Trophoblast cell (in vitro differentiated cells and primary cell): ENCODE data around the gene HOXA4.
A peak's percentile ranks its signal among the peaks of the same experiment; 100 is the strongest.

ENCODE experiments used
- DNase-seq, 2 donors: peaks; one replicate each; pipeline ENCODE4 v3.0.0-alpha.2; 2016
- H2AFZ ChIP-seq: 2 replicates; pipeline ENCODE4 v1.6.1; 2013; ENCODE audit warnings: low read length, moderate library complexity, mild to moderate bottlenecking; ENCODE audit not compliant: insufficient read depth, poor library complexity
- H2AK5ac ChIP-seq: 2 replicates; pipeline ENCODE4 v1.6.1; 2013; ENCODE audit warnings: mild to moderate bottlenecking, low read length
- H2BK120ac ChIP-seq: 2 replicates; pipeline ENCODE4 v1.6.1; 2013; ENCODE audit warnings: low read length, mild to moderate bottlenecking, moderate library complexity; ENCODE audit not compliant: insufficient read depth, poor library complexity
- H2BK12ac ChIP-seq: 2 replicates; pipeline ENCODE4 v1.6.1; 2013; ENCODE audit warnings: mild to moderate bottlenecking, low read length, moderate library complexity
- H2BK5ac ChIP-seq: 2 replicates; pipeline ENCODE4 v1.6.1; 2013; ENCODE audit warnings: low read length, low read depth, moderate library complexity, mild to moderate bottlenecking; ENCODE audit not compliant: poor library complexity
- H3K14ac ChIP-seq: 2 replicates; pipeline ENCODE4 v1.6.1; 2013; ENCODE audit warnings: mild to moderate bottlenecking, low read length
- H3K18ac ChIP-seq: 2 replicates; pipeline ENCODE4 v1.6.1; 2013; ENCODE audit warnings: mild to moderate bottlenecking, low read length
- H3K23ac ChIP-seq: 2 replicates; pipeline ENCODE4 v1.6.1; 2013; ENCODE audit warnings: low read length
- H3K27ac ChIP-seq: 2 replicates; pipeline ENCODE4 v1.5.1; 2013; ENCODE audit warnings: low read depth, mild to moderate bottlenecking, inconsistent platforms, low read length, moderate library complexity
- H3K27me3 ChIP-seq: 2 replicates; pipeline ENCODE4 v1.6.1; 2013; ENCODE audit warnings: inconsistent platforms, mild to moderate bottlenecking, low read length, moderate library complexity; ENCODE audit not compliant: insufficient read depth
- H3K36me3 ChIP-seq, 2 experiments: 1 replicate in 1 of 2; 2 replicates in 1 of 2; pipeline ENCODE4 v1.6.1; 2013; ENCODE audit warnings: low read length in 2 of 2, mild to moderate bottlenecking in 2 of 2, moderate library complexity in 1 of 2; ENCODE audit not compliant: insufficient read depth in 2 of 2, control insufficient read depth in 1 of 2
- H3K4ac ChIP-seq: 2 replicates; pipeline ENCODE4 v1.6.1; 2013; ENCODE audit warnings: low read depth, mild to moderate bottlenecking, low read length, moderate library complexity
- H3K4me1 ChIP-seq, 2 experiments: 1 replicate in 1 of 2; 2 replicates in 1 of 2; pipeline ENCODE4 v1.6.1; 2013; ENCODE audit warnings: low read length in 2 of 2, mild to moderate bottlenecking in 2 of 2, moderate library complexity in 1 of 2; ENCODE audit not compliant: insufficient read depth in 2 of 2, control insufficient read depth in 1 of 2
- H3K4me2 ChIP-seq: 2 replicates; pipeline ENCODE4 v1.6.1; 2013; ENCODE audit warnings: inconsistent platforms, mild to moderate bottlenecking, low read length, moderate library complexity
- H3K4me3 ChIP-seq: 2 replicates; pipeline ENCODE4 v1.5.1; 2013; ENCODE audit warnings: mild to moderate bottlenecking, low read depth, low read length, inconsistent platforms
- H3K79me1 ChIP-seq: one replicate; pipeline ENCODE4 v1.6.1; 2013; ENCODE audit warnings: low read length
- H3K79me2 ChIP-seq: 2 replicates; pipeline ENCODE4 v1.6.1; 2013; ENCODE audit warnings: low read length, mild to moderate bottlenecking; ENCODE audit not compliant: control insufficient read depth, insufficient read depth, poor library complexity
- H3K9ac ChIP-seq: 2 replicates; pipeline ENCODE4 v1.6.1; 2013; ENCODE audit warnings: mild to moderate bottlenecking, low read length
- H3K9me3 ChIP-seq: 2 replicates; pipeline ENCODE4 v1.6.1; 2013; ENCODE audit warnings: low read depth, mild to moderate bottlenecking, control low read depth, inconsistent platforms, low read length; ENCODE audit not compliant: insufficient read depth
- H4K12ac ChIP-seq: 2 replicates; pipeline ENCODE4 v1.6.1; 2013; ENCODE audit warnings: low read depth, mild to moderate bottlenecking, low read length, moderate library complexity
- H4K8ac ChIP-seq: 2 replicates; pipeline ENCODE4 v1.6.1; 2013; ENCODE audit warnings: low read depth, mild to moderate bottlenecking, low read length, moderate library complexity
- H4K91ac ChIP-seq: one replicate; pipeline ENCODE4 v1.6.1; 2013; ENCODE audit warnings: low read depth, mild to moderate bottlenecking, low read length, moderate library complexity
- WGBS: extraction: QIAGEN DNeasy Blood & Tissue Kit; methylation state at CpG from one replicate; pipeline ENCODE4 v1.1.7; 2013; ENCODE audit warnings: missing lambda C conversion rate; ENCODE audit not compliant: insufficient read length, insufficient coverage; ENCODE audit errors: extremely low coverage; 5-methylcytosine and 5-hydroxymethylcytosine counted together

Gene HOXA4

DNA sequence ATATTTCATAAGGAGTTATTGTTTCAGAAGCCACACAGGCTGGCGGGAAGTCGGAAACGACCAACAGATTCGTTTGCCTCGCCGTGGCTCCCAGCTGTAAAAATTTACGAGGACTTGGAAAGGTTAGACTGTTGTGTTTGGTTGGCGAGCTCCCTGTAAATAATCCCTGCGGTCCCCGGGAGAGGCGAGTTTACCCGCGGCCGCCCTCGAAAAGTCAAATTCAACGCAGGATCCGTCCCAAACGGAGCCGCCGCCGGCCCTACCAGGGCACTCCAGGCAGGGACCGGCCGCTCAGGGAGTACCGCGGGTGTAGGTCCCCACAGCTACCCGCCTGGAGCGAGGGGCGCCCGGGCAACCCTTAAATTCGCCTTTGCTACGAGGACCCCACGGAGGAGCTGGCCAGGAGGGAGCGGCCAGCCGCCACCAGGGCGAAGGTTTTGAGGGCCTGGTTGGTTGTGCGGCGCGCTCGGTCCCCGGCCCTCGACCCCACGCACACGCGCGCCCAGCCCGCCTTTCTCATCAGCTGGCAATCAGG, 35.5 kb upstream of the HOXA4 start:
- peaks cover 79% of the 10 kb centered on the region for H3K27me3 ChIP-seq
- peaks cover 3 to 6% of the 10 kb centered on the region in 2 experiments for H3K4me1 ChIP-seq
- H3K23ac ChIP-seq, result no peak overlapping the region
- no peak overlapping the region for H2AK5ac ChIP-seq
- H3K9ac ChIP-seq, result no peak overlapping the region
- H3K4ac ChIP-seq, result no peak overlapping the region
- H2AFZ ChIP-seq, result no peak overlapping the region
- H3K79me2 ChIP-seq, result no peaks in the 10 kb centered on the region
- H4K12ac ChIP-seq, result no peak overlapping the region
- H4K91ac ChIP-seq, result no peak overlapping the region
- no peak overlapping the region for H3K27ac ChIP-seq
- no peak overlapping the region for H2BK120ac ChIP-seq
- no peak overlapping the region for H2BK12ac ChIP-seq
- no peak overlapping the region for H2BK5ac ChIP-seq
- H3K18ac ChIP-seq, result no peak overlapping the region
- DNase-seq, result no peak
- H3K14ac ChIP-seq, result no peak overlapping the region
- WGBS, result no CpG with 5 or more reads among the region's 46 CpGs
- H4K8ac ChIP-seq, result no peak overlapping the region
- no peaks in the 10 kb centered on the region for H3K36me3 ChIP-seq
- peaks cover 35% of the 10 kb centered on the region for H3K9me3 ChIP-seq
- H3K79me1 ChIP-seq, result no peaks in the 10 kb centered on the region
- H3K4me2 ChIP-seq, result no peak overlapping the region
- H3K4me3 ChIP-seq, result peak overlapping the region; percentile 33

DNA sequence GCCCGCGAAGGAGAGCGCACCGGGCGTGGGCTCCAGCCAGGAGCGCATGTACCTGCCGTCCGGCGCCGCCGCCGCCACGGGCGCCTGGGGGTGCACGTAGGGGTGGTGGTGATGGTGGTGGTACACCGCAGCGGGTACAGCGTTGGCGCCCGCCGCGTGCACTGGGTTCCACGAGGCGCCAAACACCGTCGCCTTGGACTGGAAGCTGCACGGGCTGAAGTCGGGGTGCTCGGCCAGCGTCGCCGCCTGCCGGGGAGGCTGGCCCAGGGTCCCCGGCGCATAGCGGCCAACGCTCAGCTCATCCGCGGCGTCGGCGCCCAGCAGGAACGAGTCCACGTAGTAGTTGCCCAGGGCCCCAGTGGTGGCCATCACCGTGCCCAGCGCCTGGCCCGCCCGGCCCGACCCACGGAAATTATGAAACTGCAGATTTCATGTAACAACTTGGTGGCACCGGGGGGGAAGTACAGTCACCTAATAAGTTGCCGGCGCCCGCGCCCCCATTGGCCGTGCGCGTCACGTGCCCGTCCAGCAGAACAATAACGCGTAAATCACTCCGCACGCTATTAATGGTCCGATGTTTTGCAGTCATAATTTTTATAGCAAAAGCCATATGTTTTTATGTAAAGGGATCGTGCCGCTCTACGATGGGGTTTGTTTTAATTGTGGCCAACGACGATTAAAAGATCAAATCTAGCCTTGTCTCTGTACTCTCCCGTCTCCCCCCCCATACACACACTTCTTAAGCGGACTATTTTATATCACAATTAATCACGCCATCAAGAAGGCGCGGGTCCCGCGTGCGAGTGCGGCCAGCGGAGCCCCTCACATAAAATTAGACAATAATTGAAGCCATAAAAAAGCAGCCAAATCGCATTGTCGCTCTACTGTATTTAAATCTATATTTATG, 34.8 kb upstream of the HOXA4 start, which contains the start of gene HOXA9:
Gene HOXA9 (minus strand): TSS at position 449 of the 907 bp plus-strand sequence. CDS start 80 bp downstream, at position 369.
- Histone ChIP-seq H2BK12ac (no peak within 1 kb of the TSS), H4K8ac (no peak within 1 kb of the TSS), H3K79me1 (no peaks in the 10 kb centered on the region), H3K18ac (no peak within 1 kb of the TSS), H2AFZ (no peak within 1 kb of the TSS), H4K91ac (no peak within 1 kb of the TSS), H3K4ac (no peak within 1 kb of the TSS), H3K36me3 (no peaks in the 10 kb centered on the region), H3K4me1 (peaks cover 7 to 10% of the 10 kb centered on the region in 2 experiments), H3K4me2 (no peak within 1 kb of the TSS), H3K27me3 (peaks cover 85% of the 10 kb centered on the region), H3K9me3 (peaks cover 35% of the 10 kb centered on the region), H3K9ac (no peak within 1 kb of the TSS), H3K4me3 (peak within 1 kb of the TSS; percentile 33), H4K12ac (no peak within 1 kb of the TSS), H3K79me2 (peaks cover 1% of the 10 kb centered on the region), H3K14ac (no peak within 1 kb of the TSS), H3K27ac (no peak within 1 kb of the TSS), H3K23ac (no peak within 1 kb of the TSS), H2BK5ac (no peak within 1 kb of the TSS), H2AK5ac (no peak within 1 kb of the TSS), H2BK120ac (no peak within 1 kb of the TSS)
- WGBS, result no CpG with 5 or more reads among the region's 82 CpGs
- peak in 1 of 2 donors; percentile 47 for DNase-seq

DNA sequence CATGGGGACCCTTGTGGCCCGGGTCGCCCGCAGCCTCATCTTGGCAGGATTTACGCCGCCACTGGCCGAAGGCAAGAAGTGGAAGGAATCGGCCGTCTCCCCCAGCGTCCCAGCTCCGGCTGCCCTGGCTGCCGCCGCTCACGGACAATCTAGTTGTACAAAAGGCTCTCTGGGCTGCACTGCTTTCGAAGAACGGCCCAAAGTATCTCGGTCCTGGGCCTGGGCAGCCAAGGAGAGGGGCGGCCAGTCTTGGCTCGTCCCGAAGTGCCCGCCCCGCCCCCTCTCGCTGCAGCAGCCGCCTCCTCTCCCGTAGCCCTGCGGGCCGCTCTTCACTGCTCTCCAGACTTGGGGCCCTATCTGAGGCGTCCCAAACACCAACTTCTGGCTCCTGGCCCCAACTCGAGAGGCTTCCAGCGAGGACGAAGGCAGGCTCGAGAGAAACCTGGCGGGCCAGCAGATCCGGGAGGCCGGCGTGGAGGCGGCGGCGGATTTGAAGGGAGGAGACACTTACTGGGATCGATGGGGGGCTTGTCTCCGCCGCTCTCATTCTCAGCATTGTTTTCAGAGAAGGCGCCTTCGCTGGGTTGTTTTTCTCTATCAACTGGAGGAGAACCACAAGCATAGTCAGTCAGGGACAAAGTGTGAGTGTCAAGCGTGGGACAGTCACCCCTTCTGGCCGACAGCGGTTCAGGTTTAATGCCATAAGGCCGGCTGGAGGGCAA, 34.0 kb upstream of the HOXA4 start:
- Histone ChIP-seq H2AK5ac (no peak overlapping the region), H4K8ac (no peak overlapping the region), H3K14ac (no peak overlapping the region), H3K9ac (no peak overlapping the region), H3K79me2 (peaks cover 1% of the 10 kb centered on the region), H2AFZ (no peak overlapping the region), H3K27ac (no peak overlapping the region), H3K23ac (no peak overlapping the region), H3K27me3 (peaks cover 85% of the 10 kb centered on the region), H2BK12ac (no peak overlapping the region), H4K12ac (no peak overlapping the region), H3K4ac (no peak overlapping the region), H3K9me3 (peaks cover 39% of the 10 kb centered on the region), H2BK5ac (no peak overlapping the region), H2BK120ac (no peak overlapping the region), H3K79me1 (no peaks in the 10 kb centered on the region), H3K4me1 (peaks cover 5 to 10% of the 10 kb centered on the region in 2 experiments), H3K4me3 (no peak overlapping the region), H4K91ac (no peak overlapping the region), H3K36me3 (no peaks in the 10 kb centered on the region), H3K4me2 (no peak overlapping the region), H3K18ac (no peak overlapping the region)
- peak in 1 of 2 donors; percentile 16 for DNase-seq
- no CpG with 5 or more reads among the region's 47 CpGs for WGBS

DNA sequence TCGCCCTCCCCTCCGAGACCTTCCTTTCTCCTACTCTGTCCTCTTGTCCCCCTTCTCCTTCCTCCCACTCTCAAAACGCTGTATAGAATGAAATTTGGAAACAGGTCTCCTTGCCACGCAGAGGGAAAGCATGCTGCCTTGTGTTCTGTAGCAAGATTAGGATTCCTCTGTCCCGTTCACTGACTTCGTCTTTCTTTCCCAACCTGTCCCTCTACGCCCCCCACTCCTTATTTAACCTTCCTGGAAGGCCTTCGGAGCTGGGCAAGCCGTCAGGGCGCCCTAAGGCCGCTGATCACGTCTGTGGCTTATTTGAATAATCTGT, 33.4 kb upstream of the HOXA4 start:
- no CpG with 5 or more reads among the region's 12 CpGs for WGBS
- H4K8ac ChIP-seq, result no peak overlapping the region
- H3K36me3 ChIP-seq, result no peaks in the 10 kb centered on the region
- no peak overlapping the region for H3K4me2 ChIP-seq
- H2BK5ac ChIP-seq, result no peak overlapping the region
- H2AK5ac ChIP-seq, result no peak overlapping the region
- no peak overlapping the region for H3K4ac ChIP-seq
- peaks cover 85% of the 10 kb centered on the region for H3K27me3 ChIP-seq
- no peak overlapping the region for H3K18ac ChIP-seq
- no peak overlapping the region for H3K9ac ChIP-seq
- H2BK12ac ChIP-seq, result no peak overlapping the region
- no peak overlapping the region for H3K27ac ChIP-seq
- H3K14ac ChIP-seq, result no peak overlapping the region
- no peak overlapping the region for H3K4me3 ChIP-seq
- no peak overlapping the region for H2BK120ac ChIP-seq
- H2AFZ ChIP-seq, result no peak overlapping the region
- H3K4me1 ChIP-seq, result peaks cover 4 to 10% of the 10 kb centered on the region in 2 experiments
- peaks cover 41% of the 10 kb centered on the region for H3K9me3 ChIP-seq
- H3K79me2 ChIP-seq, result peaks cover 1% of the 10 kb centered on the region
- H4K91ac ChIP-seq, result no peak overlapping the region
- no peak overlapping the region for H4K12ac ChIP-seq
- H3K23ac ChIP-seq, result no peak overlapping the region
- no peak for DNase-seq
- no peaks in the 10 kb centered on the region for H3K79me1 ChIP-seq
